ENCODE measurements around the gene ZBTB2.

DNA sequence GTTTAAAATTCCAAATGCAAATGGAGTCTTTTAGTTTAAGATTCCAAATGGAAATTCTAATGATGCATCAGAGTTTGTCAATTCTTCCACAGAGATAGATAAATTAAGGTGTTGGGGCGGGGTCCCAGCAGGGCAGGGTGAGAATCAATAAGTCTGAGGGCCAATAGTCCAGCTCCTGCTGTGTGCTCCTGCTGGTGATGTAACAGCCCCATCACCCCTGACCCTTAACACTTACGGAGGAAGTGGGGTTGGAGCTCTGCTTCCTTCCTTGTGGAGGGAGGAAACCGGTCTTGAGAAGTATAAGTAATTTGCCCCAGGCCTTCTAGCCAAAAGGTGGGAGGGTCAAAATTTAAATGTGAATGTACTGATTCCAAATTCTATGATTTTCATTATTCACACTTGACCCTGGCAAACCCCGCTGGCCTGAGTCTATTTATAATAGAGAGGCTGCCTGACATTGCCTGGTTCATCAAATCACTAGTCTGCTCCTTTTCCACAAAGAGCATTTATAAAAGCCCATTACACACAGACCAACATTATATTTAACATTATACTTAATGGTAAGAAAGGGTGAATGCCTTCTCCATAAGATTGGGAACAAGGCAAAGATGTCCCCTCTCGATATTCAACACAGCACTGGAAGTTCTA, 17.2 kb downstream of the ZBTB2 start:
- TF ChIP-seq, protein P1, sequence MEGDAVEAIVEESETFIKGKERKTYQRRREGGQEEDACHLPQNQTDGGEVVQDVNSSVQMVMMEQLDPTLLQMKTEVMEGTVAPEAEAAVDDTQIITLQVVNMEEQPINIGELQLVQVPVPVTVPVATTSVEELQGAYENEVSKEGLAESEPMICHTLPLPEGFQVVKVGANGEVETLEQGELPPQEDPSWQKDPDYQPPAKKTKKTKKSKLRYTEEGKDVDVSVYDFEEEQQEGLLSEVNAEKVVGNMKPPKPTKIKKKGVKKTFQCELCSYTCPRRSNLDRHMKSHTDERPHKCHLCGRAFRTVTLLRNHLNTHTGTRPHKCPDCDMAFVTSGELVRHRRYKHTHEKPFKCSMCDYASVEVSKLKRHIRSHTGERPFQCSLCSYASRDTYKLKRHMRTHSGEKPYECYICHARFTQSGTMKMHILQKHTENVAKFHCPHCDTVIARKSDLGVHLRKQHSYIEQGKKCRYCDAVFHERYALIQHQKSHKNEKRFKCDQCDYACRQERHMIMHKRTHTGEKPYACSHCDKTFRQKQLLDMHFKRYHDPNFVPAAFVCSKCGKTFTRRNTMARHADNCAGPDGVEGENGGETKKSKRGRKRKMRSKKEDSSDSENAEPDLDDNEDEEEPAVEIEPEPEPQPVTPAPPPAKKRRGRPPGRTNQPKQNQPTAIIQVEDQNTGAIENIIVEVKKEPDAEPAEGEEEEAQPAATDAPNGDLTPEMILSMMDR (IDR thresholded peaks at IDR 0.05), result no peak
- no peak for TF ChIP-seq EP300 (IDR thresholded peaks at IDR 0.05; ENCODE audit: low read depth)
- TF ChIP-seq POLR2AphosphoS5 (IDR thresholded peaks at IDR 0.05), result no peak

Measured in transverse colon (tissue), 4 donors.